Measurements from ENCODE around the gene KIAA1328.

KIAA1328 gene

DNA sequence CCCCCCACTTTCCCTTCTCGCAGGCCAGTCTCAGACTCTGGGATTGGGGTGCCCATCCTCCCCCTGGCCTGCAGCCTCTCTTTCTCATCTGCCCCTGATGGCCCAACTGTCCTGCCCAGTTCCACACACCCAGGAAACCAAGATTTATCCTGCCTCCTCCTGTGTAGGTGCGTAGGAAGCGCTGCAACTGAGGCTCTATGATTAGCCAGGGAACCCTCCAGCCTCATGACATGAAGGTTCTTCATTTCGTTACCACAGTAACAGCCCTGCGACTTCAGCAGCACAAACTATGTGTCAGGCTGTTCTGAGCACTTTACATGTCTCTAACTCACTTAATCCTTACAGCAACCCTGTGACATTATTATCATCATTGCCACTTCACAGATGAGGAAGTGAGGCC lies 430.8 kb downstream of the KIAA1328 start:
- no peak for DNase-seq

DNA sequence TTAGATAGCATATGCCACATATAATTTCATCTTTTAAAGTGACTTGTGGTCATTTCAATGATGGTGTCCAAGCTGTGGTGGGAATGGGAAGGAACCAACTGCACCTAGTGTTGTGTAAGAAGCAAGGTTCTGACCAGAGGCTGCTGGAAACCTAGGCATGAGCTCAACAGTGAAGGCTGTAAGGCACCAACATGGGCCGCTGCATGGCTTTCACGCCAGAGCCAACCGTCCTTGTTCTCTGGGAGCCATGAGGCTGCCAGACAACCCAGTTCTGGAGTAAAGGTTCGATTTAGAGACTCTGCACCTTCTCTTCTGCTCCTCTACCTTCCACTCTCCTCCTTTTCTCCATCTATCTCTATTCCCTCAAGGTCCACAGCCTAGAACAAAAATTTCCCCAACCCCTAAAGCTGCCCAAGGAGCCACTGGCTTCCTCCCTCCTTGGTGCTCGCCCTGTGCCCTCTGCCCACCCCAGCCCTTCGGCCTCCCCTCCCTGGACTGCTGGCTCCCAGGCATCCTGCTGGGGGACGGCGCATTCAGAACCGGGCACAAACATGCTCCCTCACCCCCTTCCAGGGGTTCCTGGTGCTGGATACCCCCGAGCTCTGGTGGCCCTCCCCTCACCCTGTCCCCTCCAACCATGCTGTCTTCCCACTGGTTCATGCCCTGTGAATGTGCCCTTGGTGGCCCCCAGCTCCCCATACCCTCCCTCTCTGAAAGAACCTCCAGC lies 431.6 kb downstream of the KIAA1328 start:
- DNase-seq, result no peak

DNA sequence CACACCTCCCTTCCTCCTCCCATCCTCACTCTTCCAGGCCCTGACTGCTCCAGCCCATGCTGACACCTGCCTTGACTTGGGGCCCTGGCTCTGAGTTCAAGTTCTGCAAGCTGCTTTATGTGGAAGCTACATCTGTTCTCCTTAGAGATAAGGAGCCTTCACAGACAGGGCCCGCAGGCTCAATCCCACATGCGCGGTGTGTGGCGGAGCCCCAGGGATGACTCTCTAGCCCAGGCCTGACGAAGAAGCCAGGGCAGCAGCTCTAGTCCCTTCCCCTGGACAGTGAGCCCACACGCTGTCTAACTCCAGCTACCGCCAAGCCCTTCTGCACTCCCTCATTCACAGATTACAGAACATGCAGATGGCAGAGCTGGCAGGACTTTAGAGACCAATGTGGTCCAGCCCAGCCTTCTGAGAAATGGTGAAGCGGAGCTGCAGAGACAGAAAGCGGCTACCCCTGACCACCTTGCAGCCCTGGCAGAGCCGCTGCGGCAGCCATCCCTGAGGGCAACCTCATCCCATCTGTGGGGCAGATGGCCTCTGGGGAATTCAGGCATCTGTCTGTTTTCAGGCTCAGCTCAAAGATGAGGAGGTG lies 432.4 kb downstream of the KIAA1328 start:
- peak; percentile 66 for DNase-seq

DNA sequence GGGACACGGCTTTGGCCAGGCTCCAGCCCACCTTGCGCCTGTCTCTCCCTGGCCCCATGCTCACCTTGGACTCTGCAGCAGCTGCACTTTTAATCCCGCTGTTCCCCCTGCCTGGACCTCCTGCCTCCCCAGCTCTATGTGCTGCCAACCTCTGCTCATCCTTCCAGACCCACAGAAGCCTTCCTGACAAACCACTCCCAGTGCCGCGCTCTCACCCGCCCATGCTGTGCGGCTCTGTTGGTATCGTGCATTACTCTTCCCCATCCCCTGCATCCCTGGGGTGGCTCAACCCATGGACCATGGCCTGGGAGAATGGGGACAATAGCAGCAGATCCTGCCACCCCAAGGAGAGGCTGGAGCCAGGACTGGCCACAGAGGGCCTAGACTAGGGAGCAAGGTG lies 433.1 kb downstream of the KIAA1328 start:
- DNase-seq, result no peak

DNA sequence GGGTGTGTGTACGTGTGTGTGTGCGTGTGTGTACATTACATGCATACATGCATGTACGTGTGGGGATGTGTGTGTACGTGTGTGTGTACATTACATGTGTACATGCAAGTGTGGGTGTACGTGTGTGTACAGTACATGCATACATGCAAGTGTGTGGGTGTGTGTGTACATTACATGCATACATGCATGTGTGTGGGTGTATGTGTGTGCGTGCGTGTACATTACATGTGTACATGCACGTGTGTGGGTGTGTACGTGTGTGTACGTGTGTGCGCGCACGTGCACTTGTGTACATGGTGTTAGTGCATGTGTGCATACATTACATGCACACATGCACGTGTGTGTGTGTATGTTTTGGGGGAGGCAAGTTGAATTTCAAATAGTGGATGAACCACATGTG lies 436.0 kb downstream of the KIAA1328 start:
- DNase-seq, result no peak

DNA sequence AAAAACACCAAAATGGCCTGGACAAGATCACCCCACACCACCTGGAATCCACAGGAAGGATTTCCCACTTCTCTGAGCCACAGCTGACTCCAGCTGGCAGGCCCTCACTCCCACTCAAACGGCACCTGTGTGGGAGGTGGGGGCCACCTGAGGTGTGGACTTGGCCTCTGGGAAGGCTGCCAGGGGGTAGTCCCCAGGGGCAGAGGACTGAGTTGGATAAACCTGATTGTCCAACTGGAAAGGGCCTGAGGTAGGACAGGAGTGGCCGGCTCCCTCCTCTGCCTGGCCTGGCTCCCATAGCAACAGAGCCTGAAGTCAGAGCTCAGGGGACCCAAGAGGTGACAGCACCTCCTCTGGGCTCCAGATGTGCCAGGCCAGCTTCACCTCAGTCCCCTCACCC lies 436.5 kb downstream of the KIAA1328 start:
- DNase-seq, result no peak

DNA sequence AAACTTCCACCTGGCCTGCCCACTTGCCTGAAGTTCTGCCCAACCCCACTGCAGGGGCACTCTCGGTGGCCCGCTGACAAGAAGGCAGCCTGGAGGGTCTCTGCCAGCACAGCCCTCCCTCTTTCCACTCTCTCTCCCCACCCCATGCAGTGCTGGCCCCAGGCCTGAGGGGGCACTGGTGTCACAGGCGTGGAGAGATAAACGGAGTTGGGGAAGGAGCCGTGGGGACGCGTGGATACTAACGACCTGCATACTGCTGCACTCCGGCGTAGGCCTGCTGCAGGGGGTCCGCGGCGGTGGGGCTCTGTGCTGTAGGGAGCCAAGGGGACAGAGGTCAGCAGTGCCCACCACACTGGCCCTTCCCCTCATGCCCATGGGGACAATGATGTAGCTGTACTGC lies 437.4 kb downstream of the KIAA1328 start:
- no peak for DNase-seq

DNA sequence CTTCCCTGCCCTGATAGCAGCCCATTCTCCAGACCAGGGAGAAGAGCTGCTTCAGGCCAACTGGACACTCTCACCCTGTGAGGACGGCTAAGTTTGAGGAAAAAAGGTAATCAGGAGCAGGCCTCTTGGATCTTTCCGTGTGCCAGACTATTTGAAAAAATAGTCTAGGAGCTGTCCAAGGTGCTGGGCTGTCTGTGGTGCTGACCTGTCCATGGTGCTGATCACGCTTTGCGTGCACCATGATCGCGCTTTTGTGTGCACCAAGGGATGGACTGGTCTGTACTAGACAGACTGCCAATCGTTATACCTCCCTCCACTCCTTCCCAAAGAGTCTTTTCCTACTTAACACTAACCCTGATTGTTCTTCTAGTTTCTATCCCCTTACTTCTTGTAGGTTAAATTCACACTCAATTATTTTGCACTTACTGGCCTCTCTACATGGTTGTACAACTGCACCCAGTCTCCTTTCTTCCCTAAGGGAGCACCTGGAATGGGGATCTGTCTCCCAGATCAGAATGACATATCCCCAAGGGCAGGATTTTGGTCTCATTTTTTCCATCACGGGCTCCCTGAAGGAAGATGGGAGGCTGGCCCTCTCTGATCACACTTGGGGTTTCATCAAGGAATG lies 441.2 kb downstream of the KIAA1328 start:
- no peak for DNase-seq

DNA sequence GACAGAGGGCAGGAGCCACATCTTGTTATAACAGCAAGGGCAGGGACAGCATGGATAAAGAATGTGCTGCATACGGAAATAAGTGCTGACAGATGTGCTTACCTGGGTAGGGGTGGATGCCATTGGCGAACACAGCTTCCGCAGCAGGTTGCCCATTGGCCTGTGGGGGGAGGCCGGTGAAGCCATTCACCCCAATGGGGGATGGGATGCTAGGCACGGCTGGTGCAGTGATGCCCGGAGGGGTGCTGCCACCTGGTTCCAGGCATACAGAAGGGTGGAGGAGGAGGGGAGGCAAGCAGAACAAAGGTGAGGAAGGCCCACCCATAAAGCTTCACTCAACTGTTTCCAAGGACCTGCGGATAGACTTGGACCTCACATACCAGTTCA lies 441.7 kb downstream of the KIAA1328 start:
- DNase-seq, result no peak

DNA sequence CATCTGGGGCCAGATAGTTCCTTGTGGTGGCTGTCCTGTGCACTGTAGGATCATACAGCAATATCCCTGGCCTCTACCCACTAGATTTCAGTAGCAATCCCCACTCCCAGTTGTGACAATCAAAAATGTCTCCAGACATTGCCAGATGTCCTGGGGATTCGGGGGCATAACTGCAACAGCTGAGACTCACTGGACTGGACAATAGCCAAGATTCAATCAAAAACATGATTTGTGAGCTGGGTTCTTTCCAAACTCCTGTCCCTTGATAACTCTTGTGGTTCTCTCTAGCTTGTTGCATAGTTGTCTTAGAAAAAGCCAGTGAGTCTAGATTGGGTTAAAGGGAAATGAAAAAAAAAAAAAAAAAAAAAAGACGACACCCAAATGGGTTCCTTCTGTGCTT lies 443.3 kb downstream of the KIAA1328 start:
- peak; percentile 72 for DNase-seq

DNA sequence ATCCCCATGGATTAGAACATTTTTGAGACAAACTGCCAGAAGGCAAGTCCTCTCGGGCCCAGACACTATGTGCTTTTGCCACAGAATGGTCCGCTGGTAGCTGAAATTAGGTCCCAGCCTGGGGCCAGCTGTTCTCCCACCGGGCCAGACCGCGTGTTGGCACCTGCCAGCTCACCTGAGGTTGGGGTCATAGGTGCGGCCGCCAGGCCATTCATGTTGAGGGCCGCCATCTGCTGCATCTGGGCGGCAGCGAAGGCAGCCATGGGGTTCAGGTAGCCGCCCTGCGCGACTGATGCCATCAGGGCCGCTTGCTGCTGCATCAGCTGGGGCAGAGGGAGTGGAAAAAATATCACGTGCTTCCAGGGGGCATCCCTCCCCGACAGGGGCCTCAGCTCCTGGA lies 443.9 kb downstream of the KIAA1328 start:
- DNase-seq, result peak; percentile 17

DNA sequence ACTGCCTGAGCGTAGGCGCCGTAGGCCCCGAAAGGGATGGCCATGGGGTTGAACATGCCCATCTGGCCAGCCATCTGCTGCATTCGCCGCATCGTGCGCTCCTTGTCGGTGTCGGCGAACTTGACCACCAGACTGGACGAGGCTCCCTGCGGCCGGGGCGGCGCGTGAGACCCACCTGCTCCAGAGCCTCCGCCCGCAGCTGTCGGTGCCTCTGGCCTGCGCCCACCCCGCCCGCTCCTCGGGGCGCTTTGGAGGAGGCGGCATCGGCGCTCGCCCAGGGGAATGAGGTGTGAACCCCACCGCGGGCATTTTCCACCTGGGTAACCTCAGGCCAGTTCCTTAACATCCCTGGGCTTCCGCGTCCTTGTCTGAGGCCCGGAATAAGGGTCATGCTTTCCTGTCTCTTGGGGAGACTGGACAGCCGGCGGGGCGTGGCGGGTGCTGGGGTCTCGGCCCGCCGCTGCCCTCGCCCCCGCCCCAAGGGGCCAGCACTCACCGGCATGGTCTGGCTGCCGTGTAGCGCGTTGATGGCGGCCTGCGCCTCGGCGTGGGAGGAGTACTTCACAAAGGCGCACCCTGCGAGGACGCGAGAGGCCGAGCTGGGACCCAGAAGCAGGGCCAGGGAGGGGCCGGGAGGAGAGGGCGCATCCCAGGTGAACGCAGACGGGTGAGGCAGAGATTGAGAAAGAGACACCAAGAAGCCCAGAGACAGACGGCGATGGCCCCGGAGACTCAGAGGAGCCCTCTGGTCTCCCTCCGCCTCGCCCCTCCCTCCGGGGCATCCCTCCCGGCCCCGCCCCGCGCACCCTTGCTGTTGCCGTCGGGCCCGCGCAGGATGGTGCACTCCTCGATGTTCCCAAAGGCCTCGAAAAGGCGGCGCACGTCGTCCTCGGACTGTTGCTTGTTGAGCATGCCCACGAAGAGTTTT lies 445.6 kb downstream of the KIAA1328 start:
- DNase-seq, result no peak

DNA sequence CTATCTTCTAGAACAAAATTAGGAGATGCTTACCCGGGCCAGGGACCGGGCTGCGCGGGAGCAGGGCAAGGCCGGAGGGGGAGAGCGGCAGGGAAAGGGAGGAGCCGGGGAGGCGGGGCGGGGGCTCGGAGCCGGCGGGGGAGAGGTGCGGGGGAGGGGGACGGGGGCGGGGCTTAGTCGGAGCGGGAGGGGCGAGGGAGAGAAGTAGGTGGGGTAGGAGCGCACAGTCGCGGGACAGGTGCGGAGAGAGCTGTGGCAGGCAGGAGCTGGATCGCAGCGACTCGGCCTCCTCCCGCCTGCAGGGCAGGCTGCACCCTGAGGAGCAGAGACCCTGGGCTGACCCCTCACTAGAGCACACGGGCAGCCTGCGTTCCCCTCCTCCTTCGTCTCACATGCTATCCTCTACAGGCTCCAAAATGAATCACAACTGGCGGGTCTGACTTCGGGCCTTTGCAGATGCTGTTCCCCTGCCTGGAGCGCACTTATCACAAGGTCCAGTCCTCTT lies 446.4 kb downstream of the KIAA1328 start:
- no peak for DNase-seq

DNA sequence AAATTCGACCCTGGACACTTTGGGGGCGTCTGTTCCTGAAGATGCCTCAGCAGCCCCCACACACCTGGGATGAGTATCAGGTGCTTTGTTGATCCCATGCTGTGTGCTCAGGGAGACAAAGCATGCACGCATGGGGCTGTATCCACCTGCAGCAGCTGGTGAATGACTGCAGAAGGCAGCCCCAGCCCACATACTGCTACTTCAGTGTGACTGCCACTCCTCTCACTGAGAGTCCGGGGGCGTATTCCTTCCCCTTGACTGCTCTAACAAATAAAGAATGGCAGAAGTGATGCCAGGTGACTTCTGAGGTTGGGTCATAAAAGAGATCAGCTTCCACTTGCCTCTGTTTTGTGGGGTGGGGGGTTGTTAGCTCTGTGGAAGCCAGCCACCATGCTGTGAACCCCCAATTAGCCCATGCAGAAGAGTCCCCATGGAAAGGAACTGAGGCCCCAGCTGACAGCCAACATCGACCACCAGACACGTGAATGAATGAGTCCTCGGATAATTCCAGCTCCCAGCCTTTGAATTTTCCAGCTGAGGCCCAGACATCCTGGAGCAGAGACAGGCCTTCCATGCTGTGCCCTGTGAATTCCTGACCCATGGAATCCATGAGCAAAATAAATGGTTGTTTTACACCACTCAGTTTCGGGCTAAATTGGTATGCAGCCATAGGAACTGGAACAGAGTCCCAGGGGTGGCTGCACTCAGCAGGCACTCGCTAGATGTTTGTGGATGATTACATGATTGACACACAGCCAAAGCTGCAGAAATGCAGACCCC lies 447.4 kb downstream of the KIAA1328 start:
- no peak for DNase-seq

DNA sequence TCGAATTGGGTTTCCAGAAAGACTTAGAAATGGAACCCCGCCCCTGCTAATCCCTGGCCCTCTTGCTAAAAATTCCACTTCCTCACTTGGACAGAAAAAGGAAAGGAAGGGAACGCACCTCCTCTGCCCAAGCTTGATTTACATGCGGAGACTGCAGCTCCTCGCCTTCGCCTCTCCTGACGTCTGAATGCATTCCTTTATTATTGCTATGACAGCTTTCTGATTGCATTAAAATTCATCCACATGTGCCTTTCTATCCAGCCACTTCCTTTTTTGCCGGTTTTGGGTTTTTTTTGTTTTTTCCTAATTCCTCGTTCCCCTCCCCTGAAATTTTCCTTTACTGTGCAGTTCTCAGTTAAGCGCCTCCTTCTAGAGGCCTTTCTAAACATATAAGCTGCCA lies 448.9 kb downstream of the KIAA1328 start:
- no peak for DNase-seq

Data from NCI-H2171 (cell line).